GM20431 (cell line): ENCODE measurements around the gene SOX9.

Experiments used
- in situ Hi-C: fragments of 300-500 bp; cut with MseI, MboI; formaldehyde crosslinking; loops from one replicate; pipeline ENCODE4 v1.15.0; 2020; ENCODE audit warnings: low sequenced_read_pairs; ENCODE audit not compliant: unreplicated experiment

SOX9 gene

GRCh38 chr17:72120642-72121163, at the start of gene SOX9:
Gene SOX9, plus strand, starts transcription at chr17:72121020. Its CDS starts 372 bp downstream, at chr17:72121392.
- in situ Hi-C loops: no loop called here

GRCh38 chr17:72071330-72071729, 49.5 kb upstream of the SOX9 start:
- in situ Hi-C loops: no loop called here

- in situ Hi-C loops: no loop called here
Measured at GRCh38 chr17:72075995-72076677, 44.7 kb upstream of the SOX9 start.

GRCh38 chr17:72076678-72077030, 44.2 kb upstream of the SOX9 start:
- in situ Hi-C loops: no loop called here

GRCh38 chr17:72077326-72077960, 43.4 kb upstream of the SOX9 start:
- in situ Hi-C loops: no loop called here

GRCh38 chr17:72079700-72080099, 41.1 kb upstream of the SOX9 start:
- in situ Hi-C loops: no loop called here

GRCh38 chr17:72087876-72088275, 32.9 kb upstream of the SOX9 start:
- in situ Hi-C loops: no loop called here

GRCh38 chr17:72089453-72089987, 31.3 kb upstream of the SOX9 start:
- in situ Hi-C loops: no loop called here

- in situ Hi-C loops: no loop called here
Measured at GRCh38 chr17:72090108-72090507, 30.7 kb upstream of the SOX9 start.

GRCh38 chr17:72092710-72093322, 28.0 kb upstream of the SOX9 start:
- in situ Hi-C loops: no loop called here

- in situ Hi-C loops: no loop called here
Measured at GRCh38 chr17:72093707-72094106, 27.1 kb upstream of the SOX9 start.

- in situ Hi-C loops: no loop called here
Measured at GRCh38 chr17:72095316-72095715, 25.5 kb upstream of the SOX9 start.

- in situ Hi-C loops: no loop called here
Measured at GRCh38 chr17:72097144-72097543, 23.7 kb upstream of the SOX9 start.

- in situ Hi-C loops: no loop called here
Measured at GRCh38 chr17:72099919-72100318, 20.9 kb upstream of the SOX9 start.

- in situ Hi-C loops: no loop called here
Measured at GRCh38 chr17:72100470-72100869, 20.4 kb upstream of the SOX9 start.

GRCh38 chr17:72101526-72101925, 19.3 kb upstream of the SOX9 start:
- in situ Hi-C loops: no loop called here

- in situ Hi-C loops: no loop called here
Measured at GRCh38 chr17:72102366-72102765, 18.5 kb upstream of the SOX9 start.

- in situ Hi-C loops: no loop called here
Measured at GRCh38 chr17:72104164-72104862, 16.5 kb upstream of the SOX9 start.

GRCh38 chr17:72104863-72105234, 16.0 kb upstream of the SOX9 start:
- in situ Hi-C loops: no loop called here

GRCh38 chr17:72107100-72107499, 13.7 kb upstream of the SOX9 start:
- in situ Hi-C loops: no loop called here
